CD14-positive monocyte (primary cell): ENCODE data around the gene DNASE1. TPM values are rescaled to one million over a fixed set of nuclear protein-coding genes. Genes with fewer than 3 reads are reported as not detected.

Experiments
- DNase-seq, 3 donors: peaks; one replicate each; pipeline ENCODE4 v3.0.0-alpha.2; 2011 to 2022
- H2AFZ ChIP-seq: 2 replicates; pipeline ENCODE4 v1.6.0; 2012; ENCODE audit warnings: mild to moderate bottlenecking, low read depth, low read length, inconsistent platforms; ENCODE audit not compliant: insufficient read depth, poor library complexity, severe bottlenecking
- H3K27ac ChIP-seq, 2 donors: 1 replicate in 1 of 2; 2 replicates in 1 of 2; pipeline ENCODE4 v1.5.1; 2012 to 2013; ENCODE audit warnings: low read length in 2 of 2, control low read depth in 1 of 2, inconsistent platforms in 1 of 2, low read depth in 1 of 2, mild to moderate bottlenecking in 1 of 2
- H3K27me3 ChIP-seq, 2 donors: one replicate each; pipeline versions ENCODE4 v1.6.0 to v1.6.1; 2011 to 2013; ENCODE audit warnings: low read length in 2 of 2; ENCODE audit not compliant: control insufficient read depth in 2 of 2, insufficient read depth in 2 of 2
- H3K36me3 ChIP-seq, 2 donors: replicated peaks in 1 of 2; 1 replicate in 1 of 2; 2 replicates in 1 of 2; pipeline versions ENCODE4 v1.5.1 to v1.6.1; 2012 to 2013; ENCODE audit warnings: low read length in 2 of 2, control low read depth in 1 of 2, inconsistent platforms in 1 of 2, mild to moderate bottlenecking in 1 of 2; ENCODE audit not compliant: insufficient read depth in 2 of 2, control insufficient read depth in 1 of 2
- H3K4me1 ChIP-seq, 2 donors: 1 replicate in 1 of 2; 2 replicates in 1 of 2; pipeline versions ENCODE4 v1.5.1 to v1.6.1; 2012 to 2013; ENCODE audit warnings: low read length in 2 of 2, control low read depth in 1 of 2, inconsistent platforms in 1 of 2, mild to moderate bottlenecking in 1 of 2, moderate library complexity in 1 of 2; ENCODE audit not compliant: insufficient read depth in 2 of 2, control insufficient read depth in 1 of 2
- H3K4me2 ChIP-seq: replicated peaks from 2 replicates; pipeline ENCODE3; 2012; ENCODE audit warnings: low read length, moderate library complexity, mild to moderate bottlenecking; ENCODE audit not compliant: poor library complexity, severe bottlenecking; ENCODE audit errors: extremely low read depth
- H3K4me3 ChIP-seq, 3 experiments: fragments of 200-600 bp in 1 of 3; sonication (generic) in 1 of 3; replicated peaks in 1 of 3; 1 replicate in 2 of 3; 2 replicates in 1 of 3; pipeline ENCODE4 v1.5.1; 2011 to 2013; ENCODE audit warnings: low read length in 3 of 3, mild to moderate bottlenecking in 3 of 3, control low read depth in 2 of 3, low read depth in 2 of 3, inconsistent platforms in 1 of 3, moderate library complexity in 1 of 3
- H3K79me2 ChIP-seq: 2 replicates; pipeline ENCODE4 v1.6.0; 2012; ENCODE audit warnings: mild to moderate bottlenecking, control low read depth, inconsistent platforms, low read length, moderate library complexity; ENCODE audit not compliant: insufficient read depth
- H3K9ac ChIP-seq: 2 replicates; pipeline ENCODE4 v1.6.0; 2017; ENCODE audit warnings: low read length, mild to moderate bottlenecking; ENCODE audit not compliant: insufficient read depth, poor library complexity, severe bottlenecking
- H3K9me3 ChIP-seq, 2 donors: replicated peaks in 1 of 2; 1 replicate in 1 of 2; 2 replicates in 1 of 2; pipeline versions ENCODE4 v1.5.1 to v1.6.1; 2012 to 2013; ENCODE audit warnings: low read length in 2 of 2, control low read depth in 1 of 2; ENCODE audit not compliant: control insufficient read depth in 1 of 2, insufficient read depth in 1 of 2
- H4K20me1 ChIP-seq: 2 replicates; pipeline ENCODE4 v1.6.0; 2012; ENCODE audit warnings: mild to moderate bottlenecking, low read length, control low read depth, moderate library complexity; ENCODE audit not compliant: insufficient read depth
- H3K27ac Mint-ChIP-seq, 7 donors: one replicate each; pipeline ENCODE4 v1.8.0; 2020; ENCODE audit warnings: mild to moderate bottlenecking in 7 of 7, mixed read lengths in 7 of 7, moderate library complexity in 6 of 7, inconsistent platforms in 2 of 7
- H3K27me3 Mint-ChIP-seq, 3 donors: one replicate each; pipeline ENCODE4 v1.8.0; 2021 to 2022; ENCODE audit warnings: low read depth in 3 of 3, mild to moderate bottlenecking in 3 of 3, mixed read lengths in 3 of 3, moderate library complexity in 3 of 3, inconsistent platforms in 1 of 3
- H3K36me3 Mint-ChIP-seq, 2 donors: one replicate each; pipeline ENCODE4 v1.8.0; 2020; ENCODE audit warnings: mixed read lengths in 2 of 2, inconsistent platforms in 1 of 2, mild to moderate bottlenecking in 1 of 2
- H3K4me1 Mint-ChIP-seq: one replicate; pipeline ENCODE4 v1.8.0; 2020; ENCODE audit warnings: mild to moderate bottlenecking, mixed read lengths
- H3K4me3 Mint-ChIP-seq, 2 donors: one replicate each; pipeline ENCODE4 v1.8.0; 2020; ENCODE audit warnings: mild to moderate bottlenecking in 2 of 2, mixed read lengths in 2 of 2, moderate library complexity in 1 of 2
- H3K9me3 Mint-ChIP-seq, 7 donors: one replicate each; pipeline ENCODE4 v1.8.0; 2020 to 2022; ENCODE audit warnings: mixed read lengths in 7 of 7, mild to moderate bottlenecking in 6 of 7, moderate library complexity in 6 of 7, inconsistent platforms in 2 of 7
- CTCF ChIP-seq: fragments of 200-600 bp; IDR thresholded peaks from one replicate; pipeline ENCODE4 v1.8.0; 2022; ENCODE audit warnings: antibody characterized with exemption, mild to moderate bottlenecking
- WGBS: methylation state at CpG from one replicate; pipeline ENCODE4 v1.1.5; 2013; ENCODE audit warnings: missing lambda C conversion rate; ENCODE audit not compliant: insufficient coverage; 5-methylcytosine and 5-hydroxymethylcytosine counted together
- intact Hi-C, 2 donors: fragments of 100-400 bp; cut with micrococcal nuclease; formaldehyde crosslinking; loops; one replicate each; pipeline versions ENCODE4 v1.15.0 to v1.15.1; 2023
- polyA plus RNA-seq, 3 donors: library from polyadenylated mRNA; depleted of rRNA in 1 of 3; unstranded in 2 of 3; stranded (reverse) in 1 of 3; fragments of 300-500 nt in 2 of 3; fragments of >200 nt in 1 of 3; fragmentation: Illumina TruSeq in 2 of 3; gene quantifications; 1 replicate in 2 of 3; 2 replicates in 1 of 3; pipeline ENCODE4 v1.2.3, GENCODE V29; 2012 to 2021

Gene DNASE1
- polyA plus RNA-seq, 3 donors: 1.5 to 21.1 TPM; not detected in 1

- no peak overlapping the region for H3K27ac Mint-ChIP-seq
- TF ChIP-seq CTCF: no peak
- peaks cover 16% of the 10 kb centered on the region for H3K4me1 Mint-ChIP-seq
- 98% methylated on average over 9 of the region's 9 CpGs for WGBS
- H3K36me3 Mint-ChIP-seq: peaks cover 16 to 29% of the 10 kb centered on the region in 2 donors
- H3K4me3 ChIP-seq: no peak overlapping the region
- peaks cover 6 to 11% of the 10 kb centered on the region in 2 donors for H3K4me1 ChIP-seq
- H2AFZ ChIP-seq: no peak overlapping the region
- no peaks in the 10 kb centered on the region for H4K20me1 ChIP-seq
- H3K27me3 Mint-ChIP-seq: peaks cover 4 to 12% (median 4%) of the 10 kb centered on the region in 3 donors
- intact Hi-C loops: loop anchor here in 1 of 2 donors (10.0 kb wide), 1 partner anchor 181 kb away; no protein-coding TSS in a partner anchor
- no peak overlapping the region for H3K4me3 Mint-ChIP-seq
- H3K9me3 Mint-ChIP-seq: peaks cover 0 to 7% (median 0%) of the 10 kb centered on the region in 7 donors
- H3K79me2 ChIP-seq: no peaks in the 10 kb centered on the region
- H3K36me3 ChIP-seq: peaks cover 0 to 5% of the 10 kb centered on the region in 2 donors
- no peak overlapping the region for H3K9ac ChIP-seq
- no peaks in the 10 kb centered on the region for H3K27me3 ChIP-seq
- no peak overlapping the region for H3K27ac ChIP-seq
- no peaks in the 10 kb centered on the region for H3K9me3 ChIP-seq
- DNase-seq: no peak
- no peak overlapping the region for H3K4me2 ChIP-seq
Observed at GRCh38 chr16:3694051-3694450, 39.6 kb downstream of the DNASE1 start.

DNA sequence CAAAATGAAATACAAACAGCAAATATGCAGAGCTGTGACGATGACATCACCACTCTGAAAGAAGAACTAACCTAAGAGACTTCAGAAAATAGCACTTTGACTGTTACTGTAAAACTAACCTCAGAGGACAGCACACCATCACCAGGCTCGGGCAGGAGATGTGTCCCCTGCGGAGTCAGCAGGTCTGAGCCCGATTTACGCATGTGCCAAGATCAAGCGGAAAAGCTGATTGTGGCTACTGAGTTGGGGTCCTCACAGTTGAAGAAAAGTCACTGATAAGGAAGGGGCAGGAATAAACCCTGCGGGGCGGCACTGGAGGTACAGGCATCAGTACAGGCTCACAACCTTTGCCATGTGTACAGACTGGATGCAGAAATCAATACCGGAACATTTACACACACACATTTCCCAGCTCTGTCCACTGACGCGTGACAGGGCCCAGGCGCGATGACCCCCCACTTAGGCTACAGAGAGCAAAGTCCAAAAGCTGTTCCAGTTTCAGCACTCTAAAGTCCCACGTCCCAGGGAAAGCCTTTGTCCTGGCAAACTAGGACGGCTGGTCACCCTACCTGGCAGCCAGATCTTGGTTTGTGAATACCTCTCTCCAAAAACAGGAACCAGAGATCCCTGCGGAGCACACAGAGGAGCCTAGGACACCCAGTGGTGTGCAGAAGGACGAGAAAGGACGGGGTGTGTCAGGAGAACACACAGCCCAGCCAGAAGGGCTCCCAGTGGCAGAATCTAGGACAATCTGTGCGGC is 41.3 kb downstream of the DNASE1 start:
- 89% methylated on average over 12 of the region's 19 CpGs for WGBS
- no peak overlapping the region for H3K4me3 Mint-ChIP-seq

More for the DNA sequence above, 41.3 kb downstream of the DNASE1 start:
- Histone ChIP-seq H3K36me3 (no peaks in the 10 kb centered on the region), H3K79me2 (no peaks in the 10 kb centered on the region), H4K20me1 (no peaks in the 10 kb centered on the region), H3K9ac (no peak overlapping the region), H3K27ac (no peak overlapping the region), H3K9me3 (no peaks in the 10 kb centered on the region), H3K4me1 (peaks cover 3 to 10% of the 10 kb centered on the region in 2 donors), H3K27me3 (no peaks in the 10 kb centered on the region), H3K4me3 (no peak overlapping the region), H3K4me2 (no peak overlapping the region), H2AFZ (no peak overlapping the region)
- no peak for TF ChIP-seq CTCF
- peaks cover 0 to 7% (median 0%) of the 10 kb centered on the region in 7 donors for H3K9me3 Mint-ChIP-seq
- H3K27ac Mint-ChIP-seq: peak overlapping the region in 2 of 7 donors; percentile 31 to 82
- peaks cover 13 to 23% of the 10 kb centered on the region in 2 donors for H3K36me3 Mint-ChIP-seq
- H3K4me1 Mint-ChIP-seq: peaks cover 11% of the 10 kb centered on the region
- intact Hi-C loops: loop anchor here in 1 of 2 donors (10.0 kb wide), 1 partner anchor 179 kb away; no protein-coding TSS in a partner anchor
- no peak for DNase-seq
- peaks cover under 1 to 14% (median 5%) of the 10 kb centered on the region in 3 donors for H3K27me3 Mint-ChIP-seq
